Activated CD8-positive, alpha-beta T cell treated with anti-CD3 and anti-CD28 coated beads for 36 hours (primary cell): ENCODE data around the gene CDS2. TPM values are rescaled to one million over a fixed set of nuclear protein-coding genes. Genes with fewer than 3 reads are reported as not detected.

Experiments
- ATAC-seq: fragments of 200-7000 bp; cut with Tn5 transposase; one replicate; pipeline ENCODE4 v1.10.0; 2021; ENCODE audit warnings: mild to moderate bottlenecking, moderate library complexity
- CTCF ChIA-PET: fragments of 350-600 bp; sonication (Branson Sonifier 250); formaldehyde crosslinking; loops from one replicate; lab custom pipeline; 2021; ENCODE audit warnings: antibody characterized with exemption; lab: Charles Lee
- POLR2A ChIA-PET: fragments of 350-600 bp; sonication (Branson Sonifier 250); formaldehyde crosslinking; loops from one replicate; lab custom pipeline; 2021; ENCODE audit warnings: antibody characterized with exemption; lab: Charles Lee
- DNase-seq: peaks from one replicate; pipeline ENCODE4 v3.0.0-alpha.2; 2020
- H3K27ac Mint-ChIP-seq: one replicate; pipeline ENCODE4 v1.8.0; 2021; ENCODE audit warnings: mild to moderate bottlenecking, mixed read lengths
- H3K27me3 Mint-ChIP-seq: one replicate; pipeline ENCODE4 v1.8.0; 2021; ENCODE audit warnings: mixed read lengths
- H3K36me3 Mint-ChIP-seq: one replicate; pipeline ENCODE4 v1.8.0; 2021; ENCODE audit warnings: low read depth, mixed read lengths
- H3K4me1 Mint-ChIP-seq: one replicate; pipeline ENCODE4 v1.8.0; 2021; ENCODE audit warnings: low read depth, mixed read lengths
- H3K4me3 Mint-ChIP-seq: one replicate; pipeline ENCODE4 v1.8.0; 2021; ENCODE audit warnings: mild to moderate bottlenecking, moderate library complexity, mixed read lengths
- H3K9me3 Mint-ChIP-seq: one replicate; pipeline ENCODE4 v1.8.0; 2021; ENCODE audit warnings: mixed read lengths
- intact Hi-C: fragments of 100-400 bp; cut with micrococcal nuclease; formaldehyde crosslinking; loops from one replicate; pipeline ENCODE4 v1.10.0; 2022
- total RNA-seq, 2 experiments: library from RNA; stranded (reverse); gene quantifications; one replicate each; pipeline ENCODE4 v1.2.3, GENCODE V29; 2021
- TF ChIP-seq, protein P1 (sequence below): fragments of 200-600 bp; IDR thresholded peaks from one replicate; pipeline ENCODE4 v1.8.0; 2022; ENCODE audit warnings: antibody characterized with exemption, mild to moderate bottlenecking

Gene CDS2
- total RNA-seq, 2 experiments from 2014 or later, result 30.2 to 34.7 TPM

DNA sequence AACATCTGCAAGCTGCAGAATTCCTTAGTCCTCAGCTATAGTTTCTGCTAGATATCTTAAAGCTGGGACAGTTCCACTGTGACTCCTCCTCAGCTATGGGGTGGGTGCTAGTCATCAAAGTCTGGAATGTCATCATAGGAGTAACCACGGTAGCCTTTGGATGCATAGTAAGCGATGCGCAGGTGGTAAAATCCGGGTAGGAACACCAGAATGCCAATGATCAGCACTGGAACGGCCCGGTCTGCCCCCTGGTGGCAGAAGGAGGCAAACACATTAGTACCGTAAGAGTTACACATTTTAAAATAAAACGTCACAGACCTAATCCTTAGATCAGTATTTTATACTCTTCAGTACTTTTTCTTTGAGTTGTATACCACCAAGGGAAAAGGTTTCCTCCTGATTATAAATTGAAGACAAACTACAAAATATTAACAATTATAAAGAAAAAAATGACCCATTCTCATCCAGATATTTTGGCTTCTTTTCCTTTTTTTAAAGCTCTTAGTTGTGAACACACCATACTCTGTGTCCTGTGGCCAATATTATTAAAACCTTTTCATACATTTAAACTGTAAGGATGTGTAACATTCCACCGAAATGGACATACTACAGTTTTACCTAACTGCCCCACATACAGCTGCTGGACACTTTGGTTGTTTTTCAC lies 26.0 kb upstream of the CDS2 start:
- H3K27ac Mint-ChIP-seq, result peak overlapping the region; percentile 10

DNA sequence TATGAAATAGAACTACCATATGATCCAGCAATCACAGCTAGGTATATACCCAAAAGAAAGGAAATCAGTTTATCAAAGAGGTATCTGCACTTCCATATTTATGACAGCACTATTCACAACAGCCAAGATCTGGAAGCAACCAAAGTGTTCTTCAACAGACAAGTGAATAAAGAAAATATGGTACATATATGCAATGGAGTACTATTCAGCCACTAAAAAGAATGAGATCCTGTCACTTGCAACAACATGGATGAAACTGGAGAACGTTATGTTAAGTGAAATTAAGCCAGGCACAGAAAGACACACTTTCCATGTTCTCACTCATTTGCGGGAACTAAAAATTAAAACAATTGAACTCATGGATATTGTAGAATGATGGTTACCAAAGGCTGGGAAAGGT lies 22.3 kb upstream of the CDS2 start:
- Mint-ChIP-seq H3K9me3 (no peaks in the 10 kb centered on the region), H3K4me3 (no peak overlapping the region), H3K4me1 (peaks cover 11% of the 10 kb centered on the region), H3K27ac (no peak overlapping the region), H3K36me3 (peaks cover 39% of the 10 kb centered on the region), H3K27me3 (no peaks in the 10 kb centered on the region)
- no peak for DNase-seq
- ChIA-PET POLR2A (no interaction called here), CTCF (interaction anchor here (1.0 to 7.5 kb wide), 2 partner anchors 10 to 48 kb away, joined by 4 to 104 read pairs; no protein-coding TSS in a partner anchor)
- no peak for ATAC-seq
- TF ChIP-seq, protein P1, sequence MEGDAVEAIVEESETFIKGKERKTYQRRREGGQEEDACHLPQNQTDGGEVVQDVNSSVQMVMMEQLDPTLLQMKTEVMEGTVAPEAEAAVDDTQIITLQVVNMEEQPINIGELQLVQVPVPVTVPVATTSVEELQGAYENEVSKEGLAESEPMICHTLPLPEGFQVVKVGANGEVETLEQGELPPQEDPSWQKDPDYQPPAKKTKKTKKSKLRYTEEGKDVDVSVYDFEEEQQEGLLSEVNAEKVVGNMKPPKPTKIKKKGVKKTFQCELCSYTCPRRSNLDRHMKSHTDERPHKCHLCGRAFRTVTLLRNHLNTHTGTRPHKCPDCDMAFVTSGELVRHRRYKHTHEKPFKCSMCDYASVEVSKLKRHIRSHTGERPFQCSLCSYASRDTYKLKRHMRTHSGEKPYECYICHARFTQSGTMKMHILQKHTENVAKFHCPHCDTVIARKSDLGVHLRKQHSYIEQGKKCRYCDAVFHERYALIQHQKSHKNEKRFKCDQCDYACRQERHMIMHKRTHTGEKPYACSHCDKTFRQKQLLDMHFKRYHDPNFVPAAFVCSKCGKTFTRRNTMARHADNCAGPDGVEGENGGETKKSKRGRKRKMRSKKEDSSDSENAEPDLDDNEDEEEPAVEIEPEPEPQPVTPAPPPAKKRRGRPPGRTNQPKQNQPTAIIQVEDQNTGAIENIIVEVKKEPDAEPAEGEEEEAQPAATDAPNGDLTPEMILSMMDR, result no peak
- intact Hi-C loops, result loop anchor here (5.0 to 10.0 kb wide), 2 partner anchors 47 to 140 kb away; no protein-coding TSS in a partner anchor

More for the DNA sequence above, 26.0 kb upstream of the CDS2 start:
- CTCF ChIA-PET, result interaction anchor here (0.6 to 7.5 kb wide), 58 partner anchors 10 to 386 kb away, joined by 3 to 104 read pairs (median 4); partner anchors contain the start of gene CDS2
- POLR2A ChIA-PET, result interaction anchor here (0.6 to 1.7 kb wide), 5 partner anchors 16 to 143 kb away, joined by 3 to 5 read pairs (median 3); partner anchors contain the start of gene PCNA
- peaks cover 10% of the 10 kb centered on the region for H3K4me1 Mint-ChIP-seq
- no peaks in the 10 kb centered on the region for H3K9me3 Mint-ChIP-seq
- H3K36me3 Mint-ChIP-seq, result peaks cover 48% of the 10 kb centered on the region
- no peak overlapping the region for H3K4me3 Mint-ChIP-seq
- DNase-seq (peak; percentile 85), ATAC-seq (peak; percentile 91)
- intact Hi-C loops, result loop anchor here (5.0 to 10.0 kb wide), 2 partner anchors 44 to 136 kb away; no protein-coding TSS in a partner anchor
- TF ChIP-seq, protein P1, result peak; percentile 94
- H3K27me3 Mint-ChIP-seq, result no peaks in the 10 kb centered on the region

GRCh38 chr20:5109276-5109675 lies 17.5 kb upstream of the CDS2 start:
- CTCF ChIA-PET, result no interaction called here
- H3K36me3 Mint-ChIP-seq, result peaks cover 36% of the 10 kb centered on the region

DNA sequence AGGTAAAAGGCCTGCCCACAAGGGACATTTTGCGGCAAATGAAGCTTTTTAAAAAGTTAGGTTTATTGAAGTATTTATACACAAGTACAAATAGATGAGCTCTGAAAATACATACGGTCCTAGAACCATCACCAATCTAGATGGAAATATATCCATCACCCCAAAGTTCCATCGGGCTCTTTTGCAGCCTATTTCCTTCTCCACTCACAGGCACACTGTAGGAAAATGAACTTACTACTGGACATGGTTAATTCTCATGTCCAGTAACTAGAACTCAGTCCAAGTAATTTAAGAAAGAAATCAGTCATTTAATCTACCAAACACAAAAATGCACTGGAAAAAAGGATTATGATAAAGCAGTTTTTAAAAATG lies 13.2 kb upstream of the CDS2 start:
- H3K27me3 Mint-ChIP-seq, result no peaks in the 10 kb centered on the region
- ChIA-PET POLR2A (interaction anchor here (1.1 to 1.2 kb wide), 2 partner anchors 20 to 57 kb away, joined by 3 read pairs; no protein-coding TSS in a partner anchor), CTCF (interaction anchor here (1.2 kb wide), 1 partner anchor 109 kb away, joined by 4 read pairs; no protein-coding TSS in a partner anchor)
- TF ChIP-seq, protein P1, result no peak
- peaks cover 45% of the 10 kb centered on the region for H3K4me1 Mint-ChIP-seq
- H3K9me3 Mint-ChIP-seq, result no peaks in the 10 kb centered on the region
- H3K4me3 Mint-ChIP-seq, result peak overlapping the region; percentile 90
- peaks cover 66% of the 10 kb centered on the region for H3K36me3 Mint-ChIP-seq
- intact Hi-C loops, result no loop called here
- H3K27ac Mint-ChIP-seq, result peak overlapping the region; percentile 89
- no peak for DNase-seq
- no peak for ATAC-seq

More at GRCh38 chr20:5109276-5109675, 17.5 kb upstream of the CDS2 start:
- ATAC-seq (no peak), DNase-seq (no peak)
- no peak overlapping the region for H3K27ac Mint-ChIP-seq
- peaks cover 14% of the 10 kb centered on the region for H3K4me1 Mint-ChIP-seq
- TF ChIP-seq, protein P1, result no peak
- POLR2A ChIA-PET, result interaction anchor here (0.6 kb wide), 1 partner anchor 113 kb away, joined by 3 read pairs; no protein-coding TSS in a partner anchor
- intact Hi-C loops, result loop anchor here (10.0 kb wide), 1 partner anchor 144 kb away; no protein-coding TSS in a partner anchor
- no peak overlapping the region for H3K4me3 Mint-ChIP-seq
- H3K27me3 Mint-ChIP-seq, result no peaks in the 10 kb centered on the region
- H3K9me3 Mint-ChIP-seq, result no peaks in the 10 kb centered on the region
